Activated T-cell treated with anti-CD3 and anti-CD28 coated beads, Interleukin-2, amount 50 U/mL, for 24 hours (primary cell): Measurements from ENCODE around the gene NDUFV1.
"Not testable (repeated sequence)": the region's sequence is repeated elsewhere in the genome, so short reads cannot be mapped to it uniquely, and the experiment has no call there.

Experiments
- DNase-seq: peaks from one replicate; pipeline ENCODE4 v3.0.0-alpha.2; 2020
- H3K27ac Mint-ChIP-seq: 2 replicates; pipeline ENCODE4 v1.8.0; 2020; ENCODE audit warnings: mild to moderate bottlenecking, mixed read lengths
- H3K27me3 Mint-ChIP-seq: 2 replicates; pipeline ENCODE4 v1.8.0; 2020; ENCODE audit warnings: mixed read lengths
- H3K36me3 Mint-ChIP-seq: 2 replicates; pipeline ENCODE4 v1.8.0; 2020; ENCODE audit warnings: low read depth, mixed read lengths
- H3K4me1 Mint-ChIP-seq: 2 replicates; pipeline ENCODE4 v1.8.0; 2020; ENCODE audit warnings: low read depth, mixed read lengths
- H3K4me3 Mint-ChIP-seq: 2 replicates; pipeline ENCODE4 v1.8.0; 2020; ENCODE audit warnings: mild to moderate bottlenecking, moderate library complexity, mixed read lengths
- H3K9me3 Mint-ChIP-seq: 2 replicates; pipeline ENCODE4 v1.8.0; 2020; ENCODE audit warnings: mixed read lengths

The NDUFV1 gene

GRCh38 chr11:67606492-67607295, at the start of gene NDUFV1:
Gene NDUFV1 (plus strand): TSS chr11:67606936. CDS start chr11:67607005, 69 bp downstream.
- H3K27ac Mint-ChIP-seq: peak within 1 kb of the TSS; percentile 95
- no peaks in the 10 kb centered on the region for H3K9me3 Mint-ChIP-seq
- DNase-seq: peak; percentile 97
- peaks cover 46% of the 10 kb centered on the region for H3K36me3 Mint-ChIP-seq
- H3K4me1 Mint-ChIP-seq: peaks cover 30% of the 10 kb centered on the region
- peaks cover 7% of the 10 kb centered on the region for H3K27me3 Mint-ChIP-seq
- peak within 1 kb of the TSS; percentile 90 for H3K4me3 Mint-ChIP-seq

- Mint-ChIP-seq H3K4me1 (peaks cover 9% of the 10 kb centered on the region), H3K9me3 (no peaks in the 10 kb centered on the region), H3K27ac (no peak overlapping the region), H3K27me3 (peaks cover 5% of the 10 kb centered on the region), H3K36me3 (no peaks in the 10 kb centered on the region), H3K4me3 (no peak overlapping the region)
- no peak for DNase-seq
Measured at GRCh38 chr11:67558084-67558772, 48.5 kb upstream of the NDUFV1 start.

- Mint-ChIP-seq H3K36me3 (no peaks in the 10 kb centered on the region), H3K4me1 (peaks cover 9% of the 10 kb centered on the region), H3K4me3 (no peak overlapping the region), H3K27me3 (peaks cover 10% of the 10 kb centered on the region), H3K9me3 (no peaks in the 10 kb centered on the region), H3K27ac (peak overlapping the region; percentile 22)
- DNase-seq: no peak
Measured at GRCh38 chr11:67561971-67562619, 44.6 kb upstream of the NDUFV1 start.

- Mint-ChIP-seq H3K27me3 (peaks cover 10% of the 10 kb centered on the region), H3K9me3 (no peaks in the 10 kb centered on the region), H3K4me3 (no peak overlapping the region), H3K27ac (no peak overlapping the region), H3K36me3 (no peaks in the 10 kb centered on the region), H3K4me1 (peaks cover 9% of the 10 kb centered on the region)
- no peak for DNase-seq
Measured at GRCh38 chr11:67562963-67563704, 43.6 kb upstream of the NDUFV1 start.

GRCh38 chr11:67563705-67564114, 43.0 kb upstream of the NDUFV1 start:
- H3K27me3 Mint-ChIP-seq, DNase-seq, H3K9me3 Mint-ChIP-seq, H3K27ac Mint-ChIP-seq, H3K4me1 Mint-ChIP-seq, H3K4me3 Mint-ChIP-seq, H3K36me3 Mint-ChIP-seq: not testable (repeated sequence)

- Mint-ChIP-seq H3K27ac (no peak overlapping the region), H3K4me3 (no peak overlapping the region)
Measured at GRCh38 chr11:67564230-67564629, 42.5 kb upstream of the NDUFV1 start.

GRCh38 chr11:67571443-67571842, 35.3 kb upstream of the NDUFV1 start:
- Mint-ChIP-seq H3K27ac (no peak overlapping the region), H3K4me1 (peaks cover 2% of the 10 kb centered on the region), H3K27me3 (peaks cover 13% of the 10 kb centered on the region), H3K36me3 (no peaks in the 10 kb centered on the region), H3K4me3 (no peak overlapping the region), H3K9me3 (no peaks in the 10 kb centered on the region)
- DNase-seq: no peak

More at GRCh38 chr11:67564230-67564629, 42.5 kb upstream of the NDUFV1 start:
- no peak for DNase-seq
- peaks cover 9% of the 10 kb centered on the region for H3K4me1 Mint-ChIP-seq
- H3K27me3 Mint-ChIP-seq: peaks cover 10% of the 10 kb centered on the region
- no peaks in the 10 kb centered on the region for H3K36me3 Mint-ChIP-seq
- H3K9me3 Mint-ChIP-seq: no peaks in the 10 kb centered on the region

- no peak for DNase-seq
- H3K4me1 Mint-ChIP-seq: peaks cover 2% of the 10 kb centered on the region
- no peaks in the 10 kb centered on the region for H3K36me3 Mint-ChIP-seq
- H3K27ac Mint-ChIP-seq: no peak overlapping the region
- no peak overlapping the region for H3K4me3 Mint-ChIP-seq
- H3K27me3 Mint-ChIP-seq: peaks cover 17% of the 10 kb centered on the region
- H3K9me3 Mint-ChIP-seq: no peaks in the 10 kb centered on the region
Measured at GRCh38 chr11:67572305-67572704, 34.4 kb upstream of the NDUFV1 start.

- H3K27ac Mint-ChIP-seq: no peak overlapping the region
- H3K27me3 Mint-ChIP-seq: peaks cover 18% of the 10 kb centered on the region
Measured at GRCh38 chr11:67572747-67573419, 33.9 kb upstream of the NDUFV1 start.

GRCh38 chr11:67574938-67575337, 31.8 kb upstream of the NDUFV1 start:
- peaks cover 12% of the 10 kb centered on the region for H3K4me1 Mint-ChIP-seq
- H3K9me3 Mint-ChIP-seq: no peaks in the 10 kb centered on the region
- H3K27ac Mint-ChIP-seq: no peak overlapping the region
- no peaks in the 10 kb centered on the region for H3K36me3 Mint-ChIP-seq
- peaks cover 27% of the 10 kb centered on the region for H3K27me3 Mint-ChIP-seq
- DNase-seq: no peak
- H3K4me3 Mint-ChIP-seq: no peak overlapping the region

More at GRCh38 chr11:67572747-67573419, 33.9 kb upstream of the NDUFV1 start:
- Mint-ChIP-seq H3K36me3 (no peaks in the 10 kb centered on the region), H3K9me3 (no peaks in the 10 kb centered on the region), H3K4me3 (no peak overlapping the region), H3K4me1 (peaks cover 2% of the 10 kb centered on the region)
- DNase-seq: peak; percentile 41

- no peaks in the 10 kb centered on the region for H3K36me3 Mint-ChIP-seq
- no peak overlapping the region for H3K4me3 Mint-ChIP-seq
- no peak overlapping the region for H3K27ac Mint-ChIP-seq
- peaks cover 13% of the 10 kb centered on the region for H3K4me1 Mint-ChIP-seq
- DNase-seq: no peak
- H3K27me3 Mint-ChIP-seq: peaks cover 25% of the 10 kb centered on the region
- no peaks in the 10 kb centered on the region for H3K9me3 Mint-ChIP-seq
Measured at GRCh38 chr11:67576735-67577475, 29.8 kb upstream of the NDUFV1 start.

- Mint-ChIP-seq H3K36me3 (no peaks in the 10 kb centered on the region), H3K27ac (no peak overlapping the region), H3K4me1 (peaks cover 22% of the 10 kb centered on the region), H3K9me3 (no peaks in the 10 kb centered on the region), H3K27me3 (peaks cover 25% of the 10 kb centered on the region), H3K4me3 (no peak overlapping the region)
- DNase-seq: no peak
Measured at GRCh38 chr11:67577951-67578350, 28.8 kb upstream of the NDUFV1 start.

- no peak overlapping the region for H3K27ac Mint-ChIP-seq
- H3K27me3 Mint-ChIP-seq: peaks cover 19% of the 10 kb centered on the region
- H3K4me3 Mint-ChIP-seq: no peak overlapping the region
- H3K36me3 Mint-ChIP-seq: peaks cover 25% of the 10 kb centered on the region
- H3K9me3 Mint-ChIP-seq: no peaks in the 10 kb centered on the region
- DNase-seq: no peak
- peaks cover 42% of the 10 kb centered on the region for H3K4me1 Mint-ChIP-seq
Measured at GRCh38 chr11:67581469-67581868, 25.3 kb upstream of the NDUFV1 start.
